ENCODE data around the gene RPH3AL.
"Not testable (repeated sequence)": the region's sequence is repeated elsewhere in the genome, so short reads cannot be mapped to it uniquely, and the experiment has no call there.

Gene RPH3AL

DNA sequence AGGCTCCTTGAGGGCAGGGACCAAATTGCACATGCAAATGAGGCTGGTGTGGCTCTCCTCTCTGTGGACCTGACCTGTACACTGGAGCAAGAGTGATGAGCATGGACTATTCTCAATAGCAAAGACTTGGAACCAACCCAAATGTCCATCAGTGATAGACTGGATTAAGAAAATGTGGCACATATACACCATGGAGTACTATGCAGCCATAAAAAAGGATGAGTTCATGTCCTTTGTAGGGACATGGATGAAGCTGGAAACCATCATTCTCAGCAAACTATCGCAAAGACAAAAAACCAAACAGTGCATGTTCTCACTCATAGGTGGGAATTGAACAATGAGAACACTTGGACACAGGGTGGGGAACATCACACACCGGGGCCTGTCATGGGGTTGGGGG is 128.0 kb downstream of the RPH3AL start:
- DNase-seq (ENCODE audit: low spot score): not testable (repeated sequence)

DNA sequence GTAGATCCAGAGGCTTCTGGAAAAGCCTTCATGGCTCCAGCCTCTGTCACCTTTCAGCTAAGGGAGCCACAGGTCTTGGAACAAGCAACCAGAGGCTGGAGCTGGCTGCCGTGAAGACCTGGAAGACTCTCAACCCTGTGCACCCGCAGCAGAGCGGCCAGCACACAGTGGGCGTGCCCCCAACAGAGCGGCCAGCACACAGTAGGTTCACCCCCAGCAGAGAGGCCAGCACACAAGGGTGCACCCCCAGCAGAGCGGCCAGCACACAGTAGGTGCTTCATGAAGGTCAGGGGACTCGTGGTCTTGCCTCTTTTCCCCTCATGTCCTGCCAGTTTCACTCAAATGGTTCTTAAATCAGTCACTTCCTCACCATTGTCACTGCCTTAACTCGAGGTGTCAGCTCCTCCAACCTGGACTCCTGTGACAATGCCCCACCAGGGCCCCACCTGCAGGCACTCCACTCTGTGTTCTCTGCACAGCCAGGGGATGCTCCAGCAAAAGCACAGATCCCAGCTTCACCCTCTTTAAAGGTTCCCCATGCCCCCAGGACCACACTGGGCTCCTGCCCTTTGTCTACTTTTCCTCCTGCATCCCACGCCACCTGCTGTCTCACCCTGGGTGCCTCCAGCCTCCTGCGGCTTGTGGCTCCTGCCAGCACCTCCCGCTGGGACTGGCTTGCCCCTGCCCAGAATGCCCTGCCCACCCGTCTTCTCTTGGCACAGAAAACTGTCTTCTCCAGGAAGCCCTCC is 128.7 kb downstream of the RPH3AL start:
- no peak for DNase-seq (ENCODE audit: low spot score)

- no peak for DNase-seq (ENCODE audit: low spot score)
Observed at GRCh38 chr17:222172-222571, 130.4 kb downstream of the RPH3AL start.

- no peak for DNase-seq (ENCODE audit: low spot score)
Observed at GRCh38 chr17:219696-220095, 132.9 kb downstream of the RPH3AL start.

DNA sequence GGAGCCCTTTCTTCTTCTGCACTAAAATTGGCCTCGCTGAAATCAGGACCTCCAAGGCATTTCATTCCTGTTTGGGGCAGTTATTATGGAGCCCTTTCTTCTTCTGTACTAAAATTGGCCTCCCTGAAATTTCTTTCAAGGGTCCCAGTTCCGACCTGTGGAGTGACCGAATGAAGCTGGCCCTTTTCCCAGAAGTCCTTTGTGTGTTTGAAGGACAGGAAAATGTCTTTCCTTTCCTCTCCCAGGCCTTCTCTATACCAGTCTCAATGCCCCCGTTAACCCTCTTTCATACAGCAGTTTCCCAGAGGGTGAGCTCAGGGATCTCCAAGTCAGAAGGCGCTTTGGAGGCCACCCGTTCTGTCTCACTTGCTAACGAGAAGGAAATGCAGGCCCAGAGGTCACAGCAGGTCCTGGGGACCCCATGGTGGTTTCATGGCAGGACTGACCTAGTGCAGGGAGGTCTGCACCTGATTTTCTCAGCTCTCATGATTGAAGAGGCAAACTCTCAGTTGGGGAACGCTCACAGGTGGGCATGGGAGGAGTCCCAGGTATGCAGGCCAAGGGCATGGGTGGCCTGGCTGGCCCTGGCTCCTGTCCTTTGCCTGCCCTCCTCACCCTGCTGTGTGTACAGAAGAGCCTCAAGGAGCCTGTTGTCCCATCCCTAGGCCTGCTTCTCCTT is 134.0 kb downstream of the RPH3AL start:
- DNase-seq (ENCODE audit: low spot score): no peak

GRCh38 chr17:216625-217024 is 136.0 kb downstream of the RPH3AL start:
- DNase-seq (ENCODE audit: low spot score): no peak

- not testable (repeated sequence) for DNase-seq (ENCODE audit: low spot score)
Observed at GRCh38 chr17:215563-216478, 136.8 kb downstream of the RPH3AL start.

- DNase-seq (ENCODE audit: low spot score): no peak
Observed at GRCh38 chr17:214881-215331, 137.7 kb downstream of the RPH3AL start.

DNA sequence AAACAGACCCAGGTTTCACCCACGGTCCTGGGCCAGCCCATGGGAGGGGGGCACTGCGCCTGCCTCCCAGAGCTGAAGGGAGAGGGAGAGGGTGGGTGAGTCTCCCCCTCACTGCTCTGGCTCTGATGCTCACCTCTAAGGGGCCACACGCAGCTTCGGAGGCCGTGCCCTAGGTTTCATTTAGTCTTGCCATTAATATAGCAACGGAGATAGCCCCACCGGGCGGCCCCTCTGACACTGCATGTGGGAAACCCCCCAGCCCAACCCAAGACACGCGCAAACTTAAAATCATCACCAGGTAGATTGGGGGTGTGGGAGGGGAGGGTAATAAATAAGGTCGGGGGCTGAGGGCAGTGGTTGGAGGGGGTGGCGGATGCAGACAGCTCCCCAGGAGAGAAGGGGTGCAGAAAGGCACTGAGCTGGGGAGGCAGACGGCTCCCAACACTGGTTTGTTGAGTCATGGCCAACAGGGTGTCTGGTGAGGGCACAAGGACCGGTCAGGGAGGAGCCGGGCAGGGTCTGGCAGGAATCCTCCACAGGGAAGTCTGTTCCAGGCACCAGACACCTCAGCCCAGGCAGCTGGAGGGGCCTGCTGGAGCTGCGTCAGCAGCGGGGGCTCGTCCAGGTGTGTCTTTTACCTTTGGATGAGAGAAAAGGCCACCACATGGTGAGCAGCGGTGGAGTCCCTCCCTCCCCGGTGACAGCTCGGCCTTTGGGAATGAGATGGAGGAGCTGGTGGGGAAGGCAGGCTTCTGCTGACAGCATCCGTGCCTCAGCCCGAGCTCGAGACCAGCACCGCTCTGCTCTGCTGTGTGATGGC is 139.1 kb downstream of the RPH3AL start:
- DNase-seq (ENCODE audit: low spot score): no peak

DNA sequence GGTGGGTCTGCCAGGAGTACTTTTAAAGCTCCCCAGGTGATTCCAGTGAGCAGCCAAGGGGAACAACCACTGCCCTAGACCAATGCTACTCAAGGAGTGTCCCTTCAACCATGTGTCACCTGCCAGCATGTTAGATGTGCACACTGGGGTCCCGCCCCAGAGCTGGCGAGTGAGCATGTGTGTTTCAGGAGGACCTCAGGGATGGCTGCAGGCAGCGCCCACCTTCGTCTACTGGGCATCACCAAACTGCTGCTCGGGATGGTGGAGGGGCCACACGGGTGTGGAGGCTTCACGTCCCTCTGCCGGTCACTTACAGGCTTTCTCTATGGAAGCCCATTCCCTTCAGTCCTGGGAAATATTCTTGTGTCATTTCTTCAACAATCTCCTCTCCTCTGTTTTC is 142.2 kb downstream of the RPH3AL start:
- DNase-seq (ENCODE audit: low spot score): no peak

DNA sequence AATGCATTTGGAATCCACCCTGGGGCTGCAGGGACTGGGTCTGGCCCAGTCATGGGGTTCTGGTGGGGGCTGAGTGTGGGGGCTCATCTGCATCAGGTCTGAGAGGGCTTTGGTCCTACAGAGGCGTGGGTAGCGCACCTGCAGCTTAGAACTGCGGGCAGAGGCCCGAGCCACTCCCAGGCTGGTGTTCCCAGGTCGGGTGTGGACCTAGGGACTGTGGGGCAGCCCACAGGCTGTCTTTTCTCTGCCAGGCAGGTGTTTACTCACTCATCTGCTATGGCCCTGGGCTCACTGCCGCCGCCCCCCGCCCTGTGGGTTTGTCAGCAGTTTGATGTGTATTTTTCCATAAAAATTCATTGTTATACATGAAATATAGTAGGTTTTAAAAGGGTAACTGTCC is 144.2 kb downstream of the RPH3AL start:
- no peak for DNase-seq (ENCODE audit: low spot score)

DNA sequence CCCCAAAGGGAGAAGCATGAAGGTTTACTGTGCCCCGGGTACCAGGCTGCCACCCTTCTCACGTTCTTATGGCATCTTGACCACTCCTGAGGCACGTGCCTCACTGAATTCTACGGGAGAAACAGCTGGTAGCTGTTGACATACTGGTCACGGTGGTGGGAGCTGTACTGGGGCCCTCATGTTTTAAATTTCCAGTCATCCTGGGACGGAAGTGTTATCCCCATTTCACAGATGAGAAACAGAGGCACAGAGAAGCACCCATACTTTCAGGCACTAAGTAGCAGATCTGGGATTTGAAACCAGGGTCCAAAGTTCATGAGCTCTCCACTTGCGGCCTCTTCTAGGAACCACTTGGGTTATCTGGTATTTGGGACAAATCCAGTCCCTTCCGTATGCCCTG is 144.8 kb downstream of the RPH3AL start:
- DNase-seq (ENCODE audit: low spot score): no peak

GRCh38 chr17:206941-207560 is 145.6 kb downstream of the RPH3AL start:
- no peak for DNase-seq (ENCODE audit: low spot score)

- not testable (repeated sequence) for DNase-seq (ENCODE audit: low spot score)
Observed at GRCh38 chr17:206484-206883, 146.1 kb downstream of the RPH3AL start.

DNA sequence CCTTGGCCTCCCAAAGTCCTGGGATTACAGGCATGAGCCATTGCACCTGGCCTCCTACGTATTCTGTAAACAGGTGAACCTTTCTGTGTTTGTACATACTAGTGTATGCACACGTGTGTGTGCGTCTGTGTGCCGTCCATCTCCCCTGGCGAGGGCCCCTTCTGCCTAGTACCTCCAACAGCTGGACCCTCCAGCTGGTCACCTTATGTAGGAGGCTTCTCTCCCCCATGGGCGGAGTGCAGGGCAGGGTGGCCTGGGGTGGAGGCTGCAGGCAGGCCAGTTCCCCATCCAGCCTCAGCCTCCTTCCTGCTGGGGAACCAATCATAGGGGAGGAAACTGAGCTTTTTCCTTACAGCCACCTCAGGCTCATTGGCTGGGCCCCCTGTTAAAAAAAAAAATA is 146.8 kb downstream of the RPH3AL start:
- DNase-seq (ENCODE audit: low spot score): no peak

DNA sequence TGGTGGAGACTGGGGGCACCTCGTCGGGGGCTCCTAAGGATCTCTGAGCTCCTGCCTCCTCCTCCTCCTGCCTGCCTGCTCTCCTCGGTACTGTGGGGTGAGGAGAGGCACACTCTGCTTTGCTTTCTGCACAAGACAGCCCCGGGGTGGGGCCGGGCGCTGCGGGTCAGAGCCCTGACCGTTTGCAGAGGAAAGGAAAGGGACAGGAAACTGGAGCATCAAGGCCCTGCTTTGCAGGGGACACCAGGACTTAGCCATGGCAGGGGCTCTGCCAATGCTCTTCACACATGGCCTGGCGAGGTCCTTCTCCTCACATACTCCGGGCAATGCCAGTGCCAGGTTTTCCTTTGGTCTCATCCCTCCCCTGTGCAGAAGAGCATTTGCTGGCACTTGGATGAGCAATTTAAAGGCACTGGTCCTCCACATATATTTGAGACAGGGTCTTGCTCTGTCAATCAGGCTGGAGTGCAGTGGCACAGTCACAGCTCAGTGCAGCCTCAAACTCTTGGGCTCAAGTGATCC is 147.4 kb downstream of the RPH3AL start:
- no peak for DNase-seq (ENCODE audit: low spot score)

- DNase-seq (ENCODE audit: low spot score): no peak
Observed at GRCh38 chr17:204427-205147, 148.0 kb downstream of the RPH3AL start.

DNA sequence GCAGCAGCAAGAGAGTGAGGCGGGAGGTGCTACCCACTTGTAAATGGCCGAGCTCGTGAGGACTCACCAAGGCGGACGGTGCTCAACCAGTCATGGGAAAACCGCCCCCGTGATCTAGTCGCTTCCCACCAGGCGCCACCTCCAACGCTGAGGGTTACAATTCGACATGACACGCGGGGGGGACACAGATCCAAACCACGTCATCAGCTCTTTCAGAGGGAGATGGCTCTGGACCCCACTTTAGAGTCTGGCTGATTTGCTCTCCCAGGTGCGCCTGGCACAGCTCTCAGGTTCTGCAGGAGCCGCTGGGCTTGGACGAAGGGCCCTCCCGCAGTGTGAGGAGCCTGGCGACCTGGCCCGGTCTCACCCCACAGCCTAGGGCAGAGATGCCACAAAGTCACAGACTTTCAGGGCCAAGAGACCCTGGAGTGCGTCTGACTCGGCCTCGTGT is 150.1 kb downstream of the RPH3AL start:
- DNase-seq (ENCODE audit: low spot score): no peak

DNA sequence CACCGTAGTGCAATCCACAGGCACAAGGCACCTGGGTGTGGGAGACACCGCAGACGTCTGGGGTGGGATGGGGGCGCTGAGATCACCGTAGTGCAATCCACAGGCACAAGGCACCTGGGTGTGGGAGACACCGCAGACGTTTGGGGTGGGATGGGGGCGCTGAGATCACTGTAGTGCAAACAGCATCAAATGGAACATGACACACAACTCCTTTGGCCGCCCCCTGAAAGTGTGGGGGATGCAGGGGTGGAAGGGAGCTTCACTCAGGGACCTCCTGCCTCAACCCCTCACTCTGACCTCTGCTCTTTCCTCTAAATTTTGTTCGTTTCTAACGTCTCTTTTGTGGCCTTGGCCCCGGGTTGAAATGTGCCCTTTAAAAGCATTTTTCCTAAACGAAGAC is 150.9 kb downstream of the RPH3AL start:
- not testable (repeated sequence) for DNase-seq (ENCODE audit: low spot score)

GRCh38 chr17:201257-201656 is 151.3 kb downstream of the RPH3AL start:
- not testable (repeated sequence) for DNase-seq (ENCODE audit: low spot score)
